SK-N-SH (cell line): ENCODE data around the gene CRYBG3. TPM values are rescaled to one million over a fixed set of nuclear protein-coding genes. Genes with fewer than 3 reads are reported as not detected.
A peak's percentile ranks its signal among the peaks of the same experiment; 100 is the strongest.

Experiments used
- CTCF ChIA-PET: fragments of 300-600, 350-600 bp; formaldehyde crosslinking; extraction: SDS; loops from one replicate; lab custom pipeline; 2021; lab: Yijun Ruan, JAX
- POLR2A ChIA-PET: fragments of 350-600 bp; sonication (Branson Sonifier 250); formaldehyde crosslinking; extraction: SDS; loops from one replicate; lab custom pipeline; 2020; ENCODE audit warnings: antibody characterized with exemption, inconsistent platforms; lab: Yijun Ruan, JAX
- DNase-seq: peaks from one replicate; pipeline ENCODE4 v3.0.0; 2012
- H2AFZ ChIP-seq: fragments of 200-600 bp; sonication (generic); 2 replicates; pipeline ENCODE4 v1.8.1; 2016; ENCODE audit warnings: antibody characterized with exemption, mild to moderate bottlenecking, low read depth
- H3F3A ChIP-seq: fragments of 200-600 bp; sonication (generic); replicated peaks from 2 replicates; pipeline ENCODE3; 2016; ENCODE audit warnings: antibody characterized with exemption, mild to moderate bottlenecking; ENCODE audit not compliant: insufficient read depth
- H3K27ac ChIP-seq, 2 experiments: fragments of 200-500 bp in 1 of 2; fragments of 200-600 bp in 1 of 2; sonication (Bioruptor generic) in 1 of 2; sonication (generic), shearing (Covaris generic) in 1 of 2; 2 replicates each; pipeline versions ENCODE4 v1.5.1 to v1.6.1; 2014 to 2016; ENCODE audit warnings: low read depth in 2 of 2, inconsistent platforms in 1 of 2, low read length in 1 of 2, mild to moderate bottlenecking in 1 of 2, mixed read lengths in 1 of 2
- H3K27me3 ChIP-seq: fragments of 200-600 bp; sonication (generic), shearing (Covaris generic); 2 replicates; pipeline ENCODE4 v1.6.1; 2016; ENCODE audit warnings: mixed run types; ENCODE audit not compliant: insufficient read depth
- H3K36me3 ChIP-seq, 2 experiments: fragments of 200-500 bp in 1 of 2; fragments of 200-600 bp in 1 of 2; sonication (Bioruptor generic) in 1 of 2; sonication (generic) in 1 of 2; replicated peaks in 1 of 2; 2 replicates each; pipeline versions ENCODE3 to v1.5.1; 2014 to 2016; ENCODE audit warnings: low read length in 1 of 2, mild to moderate bottlenecking in 1 of 2; ENCODE audit not compliant: insufficient read depth in 2 of 2, control insufficient read depth in 1 of 2
- H3K4me1 ChIP-seq, 2 experiments: fragments of 200-500 bp in 1 of 2; fragments of 200-600 bp in 1 of 2; sonication (Bioruptor generic) in 1 of 2; sonication (generic), shearing (Covaris generic) in 1 of 2; 2 replicates each; pipeline versions ENCODE4 v1.5.1 to v1.6.1; 2014 to 2016; ENCODE audit warnings: low read depth in 1 of 2, low read length in 1 of 2, mixed run types in 1 of 2; ENCODE audit not compliant: insufficient read depth in 2 of 2, control insufficient read depth in 1 of 2
- H3K4me2 ChIP-seq: fragments of 200-600 bp; sonication (generic), shearing (Covaris generic); 2 replicates; pipeline ENCODE4 v1.6.1; 2017; ENCODE audit warnings: mixed run types
- H3K4me3 ChIP-seq, 2 experiments: fragments of 200-500 bp in 1 of 2; fragments of 200-600 bp in 1 of 2; sonication (Bioruptor generic) in 1 of 2; sonication (generic), shearing (Covaris generic) in 1 of 2; 2 replicates each; pipeline versions ENCODE4 v1.5.1 to v1.8.1; 2014 to 2016; ENCODE audit warnings: low read depth in 2 of 2, inconsistent platforms in 1 of 2, low read length in 1 of 2, mild to moderate bottlenecking in 1 of 2, mixed read lengths in 1 of 2, moderate library complexity in 1 of 2
- H3K79me2 ChIP-seq: fragments of 200-600 bp; sonication (generic); 2 replicates; pipeline ENCODE4 v1.8.1; 2017; ENCODE audit warnings: mild to moderate bottlenecking; ENCODE audit not compliant: insufficient read depth
- H3K9ac ChIP-seq: fragments of 200-600 bp; sonication (generic); 2 replicates; pipeline ENCODE4 v1.6.1; 2017; ENCODE audit warnings: mixed run types
- H3K9me2 ChIP-seq: fragments of 200-600 bp; sonication (generic); 2 replicates; pipeline ENCODE4 v1.6.1; 2017; ENCODE audit warnings: mixed run types
- H3K9me3 ChIP-seq: fragments of 200-600 bp; sonication (generic); 2 replicates; pipeline ENCODE4 v1.6.1; 2017; ENCODE audit warnings: mixed run types, mild to moderate bottlenecking, moderate library complexity
- H4K20me1 ChIP-seq: fragments of 200-600 bp; sonication (generic); 2 replicates; pipeline ENCODE4 v1.6.1; 2017; ENCODE audit warnings: mild to moderate bottlenecking, mixed run types; ENCODE audit not compliant: insufficient read depth
- CHD2 ChIP-seq: fragments of 150-350 bp; IDR thresholded peaks from 2 replicates; pipeline ENCODE4 v1.6.1; 2018; ENCODE audit warnings: low read length; ENCODE audit not compliant: partially characterized antibody
- ELF1 ChIP-seq: IDR thresholded peaks from 2 replicates; pipeline ENCODE4 v1.4.0; 2012
- EZH2phosphoT487 ChIP-seq: fragments of 200-600 bp; sonication (generic); IDR thresholded peaks from 2 replicates; pipeline ENCODE4 v1.6.1; 2017; ENCODE audit warnings: low read depth, mixed run types, mild to moderate bottlenecking, antibody characterized with exemption, moderate library complexity, borderline replicate concordance
- FOSL2 ChIP-seq: IDR thresholded peaks from 2 replicates; pipeline ENCODE4 v1.4.0; 2012; ENCODE audit warnings: low read depth, mild to moderate bottlenecking, moderate library complexity, borderline replicate concordance
- FOXM1 ChIP-seq: IDR thresholded peaks from 2 replicates; pipeline ENCODE4 v1.4.0; 2012; ENCODE audit warnings: low read depth, mild to moderate bottlenecking
- GABPA ChIP-seq: IDR thresholded peaks from 2 replicates; pipeline ENCODE4 v1.4.0; 2012; ENCODE audit warnings: low read depth, mild to moderate bottlenecking
- JUND ChIP-seq: IDR thresholded peaks from 2 replicates; pipeline ENCODE4 v1.4.0; 2012
- NFIC ChIP-seq: IDR thresholded peaks from 2 replicates; pipeline ENCODE4 v1.4.0; 2012; ENCODE audit warnings: borderline replicate concordance
- RCOR1 ChIP-seq: fragments of 150-350 bp; IDR thresholded peaks from 2 replicates; pipeline ENCODE4 v1.6.1; 2017; ENCODE audit warnings: antibody characterized with exemption, low read length
- REST ChIP-seq: IDR thresholded peaks from 2 replicates; pipeline ENCODE4 v1.6.1; 2012; ENCODE audit warnings: mild to moderate bottlenecking, low read depth, low read length, moderate library complexity
- RFX5 ChIP-seq: IDR thresholded peaks from 2 replicates; pipeline ENCODE4 v1.6.1; 2012; ENCODE audit warnings: mild to moderate bottlenecking, improper control_type of control experiment, low read length
- TAF1 ChIP-seq: IDR thresholded peaks from 2 replicates; pipeline ENCODE4 v1.6.1; 2012; ENCODE audit warnings: low read depth, mild to moderate bottlenecking, low read length, moderate library complexity, borderline replicate concordance
- TCF12 ChIP-seq: IDR thresholded peaks from 2 replicates; pipeline ENCODE4 v1.4.0; 2012
- USF1 ChIP-seq: IDR thresholded peaks from 2 replicates; pipeline ENCODE4 v1.4.0; 2012; ENCODE audit warnings: low read depth, borderline replicate concordance
- WGBS: methylation state at CpG from one replicate; pipeline ENCODE4 v1.1.6; 2017; ENCODE audit warnings: low lambda C conversion rate; 5-methylcytosine and 5-hydroxymethylcytosine counted together
- polyA plus RNA-seq, 3 experiments: library from polyadenylated mRNA; depleted of rRNA; stranded (reverse); fragments of >200 nt; gene quantifications; 2 replicates each; pipeline ENCODE4 v1.2.3, GENCODE V29; 2012

The CRYBG3 gene
- polyA plus RNA-seq, 1 of the 3 experiments (the other 2 are of a cell fraction): 2.4 TPM

- H3K79me2 ChIP-seq: no peaks in the 10 kb centered on the region
- TF ChIP-seq NFIC: no peak
- no peak for TF ChIP-seq RFX5
- TF ChIP-seq GABPA: no peak
- TF ChIP-seq FOXM1: no peak
- TF ChIP-seq JUND: no peak
- TF ChIP-seq USF1: no peak
- TF ChIP-seq CHD2: no peak
- TF ChIP-seq, all 33 proteins: peak for 0
- Histone ChIP-seq H3F3A (no peaks in the 10 kb centered on the region), H3K4me2 (no peak overlapping the region), H4K20me1 (no peaks in the 10 kb centered on the region), H3K9me2 (no peaks in the 10 kb centered on the region), H3K4me1 (no peaks in the 10 kb centered on the region; a peak in 2 of 4 replicates), H3K27me3 (no peaks in the 10 kb centered on the region), H3K9me3 (no peaks in the 10 kb centered on the region), H2AFZ (no peak overlapping the region), H3K4me3 (no peak overlapping the region), H3K27ac (no peak overlapping the region), H3K9ac (no peak overlapping the region), H3K36me3 (peaks cover 7 to 49% of the 10 kb centered on the region in 2 experiments)
- no peak for DNase-seq
- 83% methylated on average over 5 of the region's 5 CpGs for WGBS
- CTCF ChIA-PET: interaction anchor here (1.0 kb wide), 1 partner anchor 24 kb away, joined by 3 read pairs; no protein-coding TSS in a partner anchor
- POLR2A ChIA-PET: no interaction called here
Observed at GRCh38 chr3:97960551-97960950, 138.7 kb downstream of the CRYBG3 start.

- peaks cover 13 to 50% of the 10 kb centered on the region in 2 experiments for H3K36me3 ChIP-seq
- H4K20me1 ChIP-seq: no peaks in the 10 kb centered on the region
- H3K4me1 ChIP-seq: no peaks in the 10 kb centered on the region; a peak in 2 of 4 replicates
- no peak overlapping the region for H3K9ac ChIP-seq
- no peak for DNase-seq
- WGBS: 95% methylated on average over 8 of the region's 8 CpGs
- TF ChIP-seq FOSL2 (no peak), RFX5 (no peak), ELF1 (no peak), EZH2phosphoT487 (no peak), TCF12 (peak; percentile 7; the same call in 1 of the 2 replicates), TAF1 (no peak), REST (no peak), RCOR1 (no peak)
- TF ChIP-seq, all 33 proteins: peak for 1
- Histone ChIP-seq H3F3A (no peaks in the 10 kb centered on the region), H3K27me3 (no peaks in the 10 kb centered on the region), H3K4me3 (no peak overlapping the region), H3K27ac (no peak overlapping the region), H2AFZ (no peak overlapping the region), H3K79me2 (no peaks in the 10 kb centered on the region), H3K9me2 (no peaks in the 10 kb centered on the region), H3K9me3 (no peaks in the 10 kb centered on the region), H3K4me2 (no peak overlapping the region)
- ChIA-PET CTCF (interaction anchor here (1.0 kb wide), 1 partner anchor 24 kb away, joined by 3 read pairs; no protein-coding TSS in a partner anchor), POLR2A (no interaction called here)
Observed at GRCh38 chr3:97960993-97961766, 139.4 kb downstream of the CRYBG3 start.
